ENCODE results near the gene EME2. TPM values are rescaled to one million over a fixed set of nuclear protein-coding genes. Genes with fewer than 3 reads are reported as not detected.

Gene EME2
- total RNA-seq, 1 experiment from 2014 or later, result 63.6 TPM

GRCh38 chr16:1778200-1779179 is 5.9 kb downstream of the EME2 start:
- Histone ChIP-seq H2BK20ac (ENCODE audit: low read depth, low read length, poor library complexity, severe bottlenecking) (no peak overlapping the region), H2BK120ac (ENCODE audit: low read depth, low read length, poor library complexity, severe bottlenecking) (no peak overlapping the region), H3K4me2 (ENCODE audit: insufficient read depth, insufficient read length, low read length) (no peak overlapping the region), H2BK12ac (ENCODE audit: insufficient read length, low read depth, low read length) (no peak overlapping the region), H3K79me2 (ENCODE audit: insufficient read depth, low read length) (no peaks in the 10 kb centered on the region; the same call in 1 of the 2 replicates), H3K79me1 (ENCODE audit: insufficient read depth, low read depth, low read length, poor library complexity, severe bottlenecking) (peaks cover 5% of the 10 kb centered on the region), H3K9me3 (ENCODE audit: control insufficient read depth, low read depth, low read length) (no peaks in the 10 kb centered on the region), H4K20me1 (ENCODE audit: control insufficient read depth, insufficient read depth, insufficient read length) (no peaks in the 10 kb centered on the region), H2BK5ac (ENCODE audit: insufficient read length, low read length) (no peak overlapping the region), H3T11ph (ENCODE audit: low read length) (no peak overlapping the region), H3K4me1 (ENCODE audit: insufficient read depth, low read length) (no peaks in the 10 kb centered on the region), H3K27me3 (ENCODE audit: insufficient read depth, low read length) (no peaks in the 10 kb centered on the region), H2AK5ac (ENCODE audit: insufficient read length, low read length) (no peak overlapping the region), H3K18ac (ENCODE audit: insufficient read length, low read depth, low read length) (no peak overlapping the region), H4K8ac (replicated peaks; ENCODE audit: insufficient read length, low read depth, low read length) (no peak overlapping the region), H3K14ac (ENCODE audit: insufficient read depth, low read length) (no peak overlapping the region), H2AFZ (ENCODE audit: low read length) (no peak overlapping the region), H3K23me2 (ENCODE audit: insufficient read length, low read depth, low read length, poor library complexity, severe bottlenecking) (peaks cover 10% of the 10 kb centered on the region), H3K9ac (ENCODE audit: extremely low read depth, insufficient read length, low read length) (no peak overlapping the region), H3K27ac (ENCODE audit: insufficient read length, low read depth, low read length) (no peak overlapping the region), H4K5ac (ENCODE audit: insufficient read length, low read depth, low read length) (no peak overlapping the region), H2BK15ac (ENCODE audit: low read depth, low read length) (no peak overlapping the region), H3K23ac (ENCODE audit: insufficient read length, low read depth, low read length) (no peak overlapping the region), H3K4ac (ENCODE audit: low read depth, low read length) (no peak overlapping the region), H4K91ac (ENCODE audit: insufficient read length, low read depth, low read length) (no peak overlapping the region), H3K56ac (ENCODE audit: insufficient read length, low read depth, low read length) (no peak overlapping the region)
- H3K4me1 Mint-ChIP-seq, result peaks cover 7 to 18% of the 10 kb centered on the region in 2 experiments
- no CpG with 5 or more reads among the region's 34 CpGs for WGBS (ENCODE audit: extremely low coverage, insufficient read length, low lambda C conversion rate)
- H3K36me3 Mint-ChIP-seq (ENCODE audit: insufficient read depth in 1 of 3, low read depth in 3 of 3), result peaks cover 0 to 46% (median 8%) of the 10 kb centered on the region in 3 experiments; a peak in 4 of 7 replicates
- H3K4me3 Mint-ChIP-seq, result no peak overlapping the region
- peaks cover 2% of the 10 kb centered on the region; the same call in 1 of the 2 replicates for H3K27me3 Mint-ChIP-seq (ENCODE audit: low read depth)
- no peaks in the 10 kb centered on the region for H3K9me3 Mint-ChIP-seq
- no peak for DNase-seq
- no peak for TF ChIP-seq CTCF (conservative IDR thresholded peaks at IDR 0.05)
- no peak overlapping the region for H3K27ac Mint-ChIP-seq

Measured in H9 (cell line).